ENCODE measurements around the gene SPRN.

DNA sequence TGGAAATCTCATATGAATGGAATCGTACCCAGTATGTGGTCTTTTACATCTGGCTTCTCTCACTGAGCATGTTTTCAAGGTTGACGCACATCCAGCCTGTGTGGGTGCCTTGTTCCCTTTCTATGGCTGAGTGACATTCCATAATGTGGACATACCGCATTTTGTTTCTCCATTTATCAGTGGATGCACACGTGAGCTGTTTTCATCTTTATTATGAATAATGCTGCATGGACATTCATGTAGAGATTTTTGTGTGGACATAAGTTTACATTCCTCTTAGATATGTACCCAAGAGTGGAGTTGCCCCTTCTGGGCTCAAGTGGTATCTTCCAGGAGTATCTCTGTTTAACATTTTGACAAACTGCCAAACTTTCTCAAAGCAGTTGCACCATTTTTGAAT lies 28.0 kb upstream of the SPRN start:
- TF ChIP-seq, protein P1, sequence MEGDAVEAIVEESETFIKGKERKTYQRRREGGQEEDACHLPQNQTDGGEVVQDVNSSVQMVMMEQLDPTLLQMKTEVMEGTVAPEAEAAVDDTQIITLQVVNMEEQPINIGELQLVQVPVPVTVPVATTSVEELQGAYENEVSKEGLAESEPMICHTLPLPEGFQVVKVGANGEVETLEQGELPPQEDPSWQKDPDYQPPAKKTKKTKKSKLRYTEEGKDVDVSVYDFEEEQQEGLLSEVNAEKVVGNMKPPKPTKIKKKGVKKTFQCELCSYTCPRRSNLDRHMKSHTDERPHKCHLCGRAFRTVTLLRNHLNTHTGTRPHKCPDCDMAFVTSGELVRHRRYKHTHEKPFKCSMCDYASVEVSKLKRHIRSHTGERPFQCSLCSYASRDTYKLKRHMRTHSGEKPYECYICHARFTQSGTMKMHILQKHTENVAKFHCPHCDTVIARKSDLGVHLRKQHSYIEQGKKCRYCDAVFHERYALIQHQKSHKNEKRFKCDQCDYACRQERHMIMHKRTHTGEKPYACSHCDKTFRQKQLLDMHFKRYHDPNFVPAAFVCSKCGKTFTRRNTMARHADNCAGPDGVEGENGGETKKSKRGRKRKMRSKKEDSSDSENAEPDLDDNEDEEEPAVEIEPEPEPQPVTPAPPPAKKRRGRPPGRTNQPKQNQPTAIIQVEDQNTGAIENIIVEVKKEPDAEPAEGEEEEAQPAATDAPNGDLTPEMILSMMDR (conservative IDR thresholded peaks at IDR 0.05; ENCODE audit: low read length), result no peak
- TF ChIP-seq EZH2phosphoT487 (IDR thresholded peaks at IDR 0.05; ENCODE audit: borderline replicate concordance), result no peak
